ENCODE data around the gene IGSF11.

IGSF11 gene

DNA sequence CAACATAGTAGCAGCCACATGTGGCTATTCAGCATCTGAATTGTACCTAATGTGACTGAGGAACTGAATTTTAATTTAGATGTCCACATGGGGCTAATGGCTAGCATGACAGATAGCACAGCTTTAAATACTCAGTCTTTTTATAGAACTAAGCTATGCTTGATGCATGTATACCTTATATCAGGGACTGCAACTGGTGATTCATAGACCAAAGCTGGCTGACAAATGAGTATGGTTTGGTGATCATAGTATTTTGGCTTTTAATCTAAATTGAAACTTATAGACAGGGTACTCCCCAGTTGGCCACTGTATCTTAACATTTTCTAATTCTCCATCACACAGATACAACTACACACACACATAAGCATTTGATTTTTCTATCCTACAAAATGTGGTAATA, 83.6 kb downstream of the IGSF11 start:
- DNase-seq (ENCODE audit: low read depth in 1 of 2, low spot score in 1 of 2) = no peak

DNA sequence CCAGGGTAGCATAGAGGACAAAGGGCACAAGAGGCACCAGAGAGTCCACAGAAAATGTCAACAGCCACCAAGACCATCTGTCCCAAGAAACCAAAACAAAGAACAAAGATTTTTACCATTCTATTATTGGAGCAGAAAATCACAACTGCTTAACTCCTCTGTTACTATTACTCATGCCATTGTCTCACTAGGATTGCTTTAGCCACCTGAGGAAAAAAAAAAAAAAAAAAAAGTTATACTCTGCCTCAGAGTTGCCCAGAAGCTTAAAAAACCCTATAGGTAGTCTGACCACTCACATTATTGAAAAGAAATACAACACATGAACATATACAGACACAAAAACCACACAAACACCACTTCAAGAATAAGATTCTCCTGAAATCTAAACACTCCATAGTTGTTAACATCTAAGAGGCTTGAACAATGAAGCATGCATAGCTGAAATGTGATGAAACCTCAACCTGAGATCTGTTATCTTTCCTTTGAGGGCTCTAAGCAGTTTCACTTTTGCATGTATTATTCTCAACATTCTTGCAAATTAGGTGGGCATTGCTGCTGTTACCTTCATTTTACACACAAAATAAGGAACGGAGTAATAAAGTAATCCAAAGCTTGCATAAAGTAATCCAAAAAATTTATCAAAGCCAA, 85.4 kb downstream of the IGSF11 start:
- no peak for DNase-seq (ENCODE audit: low read depth in 1 of 2, low spot score in 1 of 2)

DNA sequence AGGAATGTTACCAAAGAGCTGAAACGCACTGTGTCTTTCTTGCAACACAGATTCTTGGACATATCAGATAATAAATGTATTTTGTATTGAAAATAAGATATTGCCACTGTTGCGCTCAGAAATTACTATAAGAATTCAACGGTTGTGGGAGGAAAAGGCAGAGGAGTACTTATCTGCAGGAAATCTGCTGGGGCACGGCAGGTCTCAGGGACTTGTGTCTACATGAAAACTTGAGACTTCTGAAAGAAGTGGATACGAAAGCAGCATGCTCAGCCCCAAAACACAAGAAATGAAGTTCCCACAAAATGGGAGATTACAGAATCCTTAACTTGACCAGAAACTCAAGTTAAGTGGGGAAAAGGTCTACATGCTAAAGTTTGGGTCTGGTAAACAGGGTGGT, 86.5 kb downstream of the IGSF11 start:
- DNase-seq (ENCODE audit: low read depth in 1 of 2, low spot score in 1 of 2) = no peak

DNA sequence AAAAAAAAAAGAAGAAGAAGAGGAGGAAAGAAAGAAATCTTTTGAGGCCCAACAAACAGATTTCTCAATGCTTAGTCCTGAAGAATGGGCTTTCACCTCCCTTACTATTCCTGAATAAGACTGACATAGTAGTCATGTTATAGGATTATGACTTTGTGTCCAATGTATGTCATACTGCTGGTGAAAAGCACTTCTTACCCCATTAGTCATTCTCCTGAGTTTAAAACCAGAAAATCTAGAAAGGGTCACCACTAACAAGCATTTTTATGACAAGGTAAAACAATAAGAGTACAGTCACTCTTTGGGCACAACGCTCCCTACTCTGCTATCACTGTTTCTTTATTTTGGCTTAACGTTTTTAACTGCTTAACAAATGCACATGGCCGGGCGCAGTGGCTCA, 88.2 kb downstream of the IGSF11 start:
- DNase-seq (ENCODE audit: low read depth in 1 of 2, low spot score in 1 of 2) = no peak

DNA sequence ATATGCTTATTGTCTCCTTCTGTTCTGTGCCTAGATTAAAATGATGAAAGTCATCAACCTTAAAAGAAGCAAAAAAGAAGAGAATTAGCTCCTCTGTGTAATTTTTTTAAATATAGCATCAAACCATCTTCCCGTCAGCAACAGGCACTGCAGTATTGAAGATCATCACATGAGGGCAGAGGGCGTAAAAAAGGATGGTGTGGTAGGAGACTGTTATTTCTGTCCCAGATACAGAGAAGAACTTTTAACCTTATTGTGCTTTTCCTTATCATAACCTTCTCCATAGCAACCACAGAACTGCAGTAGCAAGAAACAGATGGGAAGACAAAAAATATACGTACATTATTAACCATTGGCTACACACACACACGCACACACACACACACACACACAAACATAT, 88.8 kb downstream of the IGSF11 start:
- no peak for DNase-seq (ENCODE audit: low read depth in 1 of 2, low spot score in 1 of 2)

DNA sequence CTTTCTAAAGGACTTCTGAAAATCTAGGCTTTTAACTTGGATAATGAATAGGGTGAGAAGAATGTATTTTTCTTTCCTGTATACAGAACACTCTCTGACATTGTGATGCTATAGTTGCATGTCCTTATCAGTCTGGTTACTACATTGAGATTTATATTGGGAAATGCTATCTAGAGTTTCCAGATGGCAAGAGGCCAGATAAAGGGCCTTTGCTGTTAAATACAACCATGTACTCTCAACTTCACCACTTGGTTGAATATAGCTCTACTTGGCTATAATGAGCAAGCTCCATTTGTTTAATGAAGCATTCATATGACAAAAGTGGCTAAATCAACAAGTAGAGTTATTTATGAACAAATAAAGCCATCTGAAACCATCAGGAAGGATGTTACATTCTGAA, 91.0 kb downstream of the IGSF11 start:
- no peak for DNase-seq (ENCODE audit: low read depth in 1 of 2, low spot score in 1 of 2)

DNA sequence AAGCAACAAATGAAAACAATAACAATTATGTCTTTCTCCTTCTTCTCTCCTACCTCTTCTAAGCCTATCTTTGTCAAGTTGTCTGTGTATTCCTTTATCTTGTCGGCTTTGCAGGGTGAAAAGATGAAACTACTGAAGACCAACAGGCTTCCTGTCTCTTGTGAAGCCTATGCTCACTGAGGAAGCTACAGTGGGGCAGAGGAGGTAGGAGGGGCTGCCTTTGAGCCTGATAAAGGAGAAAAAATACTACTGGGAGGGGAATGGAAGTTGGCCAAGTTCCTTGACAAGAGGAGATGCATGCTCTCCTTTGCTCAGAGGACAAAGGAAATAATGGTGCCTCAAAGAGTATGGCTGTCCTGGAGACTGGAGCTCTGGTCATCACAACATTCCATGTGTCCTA, 92.0 kb downstream of the IGSF11 start:
- DNase-seq (ENCODE audit: low read depth in 1 of 2, low spot score in 1 of 2) = no peak

DNA sequence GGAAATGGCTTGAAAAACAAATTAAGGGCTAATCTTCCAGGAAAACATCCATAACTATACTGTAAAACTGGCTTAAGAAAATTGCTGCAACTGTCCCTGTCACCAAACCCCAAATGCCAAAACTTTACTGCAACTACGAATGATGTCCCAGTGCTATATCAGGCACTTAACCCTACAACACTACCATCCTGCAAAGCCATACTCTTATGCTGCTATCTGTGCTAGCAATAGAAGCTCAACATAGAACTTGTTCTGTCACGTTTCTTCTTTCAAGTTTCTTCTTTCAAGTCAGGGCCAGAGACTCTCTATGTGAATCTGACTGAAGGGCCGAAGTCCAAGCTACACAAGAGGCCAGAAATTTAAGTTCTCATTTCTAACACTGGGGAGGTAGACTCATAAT, 92.5 kb downstream of the IGSF11 start:
- DNase-seq (ENCODE audit: low read depth in 1 of 2, low spot score in 1 of 2) = no peak

DNA sequence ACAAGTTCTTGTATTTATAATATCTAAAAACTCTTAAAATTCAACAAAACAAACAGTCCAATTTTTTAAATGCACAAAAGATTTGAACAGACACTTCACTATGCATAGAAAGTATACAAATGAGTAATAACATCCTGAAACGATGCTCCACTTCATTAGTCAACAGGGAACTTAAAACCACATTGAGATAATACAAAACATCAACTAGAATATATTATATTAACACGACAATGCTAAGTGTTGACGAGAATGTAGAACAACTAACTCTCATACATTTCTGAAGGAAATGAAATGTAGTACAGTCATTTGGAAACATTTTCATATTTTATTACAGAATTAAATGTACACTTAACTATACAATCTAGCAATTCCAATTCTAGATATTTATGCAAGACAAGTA, 93.4 kb downstream of the IGSF11 start:
- DNase-seq (ENCODE audit: low read depth in 1 of 2, low spot score in 1 of 2) = no peak

DNA sequence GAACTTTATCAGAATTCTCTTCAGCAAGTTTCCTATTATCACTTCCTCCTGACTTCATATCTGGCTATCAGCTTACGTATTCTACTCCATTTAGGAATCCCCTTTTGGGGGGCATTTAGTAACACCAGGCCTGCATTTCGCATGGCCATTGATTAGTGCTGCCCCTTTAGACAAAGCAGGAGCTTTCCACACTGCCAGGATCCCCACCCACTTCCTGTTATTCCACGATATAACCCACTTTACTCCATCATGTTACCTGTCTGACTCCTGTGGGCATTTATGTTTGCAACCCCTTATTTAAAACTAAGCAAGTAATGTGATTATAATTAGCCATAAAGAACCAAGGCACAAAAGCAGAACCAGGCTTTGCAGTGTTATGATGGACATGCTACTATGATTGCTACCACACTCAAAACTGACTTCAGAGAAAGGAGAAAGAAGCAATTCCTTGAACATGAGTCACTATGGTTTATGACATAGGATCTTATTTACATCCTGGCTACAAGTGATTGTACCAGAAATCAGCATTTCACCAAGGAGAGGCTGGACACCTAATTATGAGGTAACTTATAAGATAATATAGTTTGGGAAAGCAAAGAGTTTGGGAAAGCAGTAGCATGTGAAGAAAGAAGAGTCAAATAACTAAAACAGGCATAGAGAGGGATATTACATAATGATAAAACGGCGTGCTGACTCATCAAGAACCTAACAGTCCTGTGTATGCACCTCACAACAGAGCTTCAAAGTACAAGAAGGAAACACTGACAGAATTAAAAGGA, 96.3 kb downstream of the IGSF11 start:
- DNase-seq (ENCODE audit: low read depth in 1 of 2, low spot score in 1 of 2) = no peak

DNA sequence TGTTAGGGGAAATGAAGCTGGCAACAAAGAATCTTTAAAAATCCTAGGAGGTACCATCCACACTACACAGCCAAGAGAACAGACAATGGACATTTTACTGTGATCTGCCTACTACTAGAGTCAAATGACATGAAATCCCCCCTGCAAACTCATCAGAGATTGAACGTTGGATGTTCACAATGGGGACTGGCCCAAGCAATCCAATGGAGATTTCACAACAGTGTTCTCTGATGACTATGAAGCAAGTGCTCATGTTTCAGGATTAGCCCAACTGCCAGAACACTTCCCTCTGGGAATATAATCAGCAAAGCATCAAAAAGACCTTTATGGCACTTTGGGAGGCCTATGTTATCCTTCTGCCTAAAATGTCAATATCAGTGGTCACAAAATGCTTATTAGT, 97.8 kb downstream of the IGSF11 start:
- no peak for DNase-seq (ENCODE audit: low read depth in 1 of 2, low spot score in 1 of 2)

DNA sequence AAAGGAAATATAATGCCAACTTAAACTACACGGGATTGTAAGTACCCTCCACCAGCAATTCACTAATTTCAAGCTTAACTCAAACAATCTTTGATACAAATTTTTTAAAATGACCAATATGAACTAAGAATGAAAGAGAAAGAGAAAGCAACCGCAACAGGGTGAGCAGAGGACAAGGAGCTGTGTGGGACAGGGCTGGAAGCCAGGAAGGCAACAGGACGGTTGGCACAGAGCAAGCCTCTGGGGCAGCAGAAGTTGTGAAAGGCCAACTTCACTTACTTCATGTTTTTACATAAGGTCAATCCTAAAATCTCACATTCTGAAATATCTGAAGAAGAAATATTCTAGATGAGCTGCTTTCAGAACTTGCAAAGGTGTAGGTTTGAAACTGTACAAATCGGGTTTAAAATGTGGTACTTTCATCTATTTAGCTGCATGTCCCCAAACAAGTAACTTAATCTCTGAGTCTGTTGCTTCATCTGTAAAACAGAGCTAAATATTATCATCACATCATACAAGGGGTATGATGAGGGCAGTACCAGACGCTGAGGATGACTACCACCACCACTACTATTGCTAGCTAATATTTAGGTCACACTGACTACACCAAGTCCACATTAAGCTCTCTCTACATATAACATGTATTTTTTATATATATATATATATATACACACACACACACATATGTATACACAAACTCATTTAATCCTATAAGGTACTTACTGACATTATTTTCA, 101.7 kb downstream of the IGSF11 start:
- DNase-seq (ENCODE audit: low read depth in 1 of 2, low spot score in 1 of 2) = no peak

DNA sequence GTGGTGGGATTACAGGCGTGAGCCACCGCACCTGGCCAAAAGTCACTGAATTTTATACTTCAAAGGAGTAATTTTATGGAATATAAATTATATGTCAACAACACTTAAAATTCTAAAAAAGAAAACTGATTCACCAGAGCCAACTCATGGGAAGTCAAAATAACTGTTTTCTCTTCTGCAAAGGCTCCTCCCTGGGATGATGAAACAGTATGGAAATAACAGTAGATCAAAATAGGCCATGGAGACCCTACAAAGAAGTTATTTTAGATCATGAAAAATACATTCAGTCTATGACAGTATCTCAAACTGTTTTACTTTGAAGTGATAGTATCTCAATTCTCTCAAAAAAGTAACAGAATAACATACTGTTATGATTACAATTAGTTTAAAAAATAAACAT, 102.7 kb downstream of the IGSF11 start:
- no peak for DNase-seq (ENCODE audit: low read depth in 1 of 2, low spot score in 1 of 2)

DNA sequence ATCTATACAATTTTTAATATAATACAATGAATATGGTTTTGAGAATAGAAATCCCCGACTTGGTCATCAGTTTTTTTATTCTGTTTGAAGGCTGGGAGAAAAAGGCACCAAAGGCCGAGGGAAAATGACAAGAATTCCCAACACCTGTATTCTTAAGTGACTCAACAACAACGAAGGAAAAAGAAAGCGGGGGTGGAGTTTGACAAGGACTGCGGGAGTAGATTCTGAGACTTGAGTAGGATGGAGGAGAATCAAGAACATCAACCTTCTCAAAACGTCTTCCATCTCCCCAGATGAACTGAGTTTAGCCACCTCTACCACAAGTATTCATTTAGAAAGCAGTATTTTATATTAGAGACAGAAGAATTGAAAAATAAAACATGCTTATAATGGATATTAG, 107.2 kb downstream of the IGSF11 start:
- DNase-seq (ENCODE audit: low read depth in 1 of 2, low spot score in 1 of 2) = no peak

DNA sequence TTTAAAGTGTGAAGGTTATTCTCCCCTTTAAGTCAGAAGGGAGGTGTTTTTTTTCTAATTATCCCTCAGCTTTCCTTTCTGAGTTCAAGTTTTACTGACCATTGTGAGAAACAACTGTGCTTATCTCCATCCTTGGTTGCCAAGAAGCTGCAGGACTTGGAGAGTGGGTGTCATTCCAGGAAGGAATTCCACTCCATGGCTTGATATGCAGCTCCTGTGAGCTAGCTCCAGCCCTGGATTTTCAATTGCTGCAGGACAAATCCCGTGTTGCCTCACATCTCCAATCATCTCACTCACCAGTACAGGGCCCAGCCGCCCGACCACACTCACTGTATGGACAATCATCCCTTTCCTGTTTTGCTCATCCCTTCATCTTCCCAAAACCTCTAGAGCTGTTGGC, 122.5 kb downstream of the IGSF11 start:
- DNase-seq (ENCODE audit: low read depth in 1 of 2, low spot score in 1 of 2) = no peak

DNA sequence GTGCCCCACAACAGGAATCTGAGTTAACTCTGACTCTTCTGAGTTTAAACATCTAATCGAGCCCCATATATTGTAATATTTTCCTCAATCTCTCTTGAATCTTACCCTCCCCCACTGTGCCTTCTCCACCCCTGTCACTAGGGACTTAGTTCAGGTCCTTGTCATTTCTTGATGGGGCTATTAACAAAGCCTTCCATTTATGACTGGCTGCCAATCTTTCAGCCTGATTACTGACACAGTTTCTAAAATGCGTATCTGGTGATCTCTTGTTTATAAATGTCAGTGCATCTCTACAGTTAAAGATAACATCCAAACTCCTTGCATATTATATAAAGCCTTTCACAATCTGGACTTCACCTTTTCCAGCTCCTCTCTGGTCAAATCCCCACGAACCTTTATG, 124.3 kb downstream of the IGSF11 start:
- DNase-seq (ENCODE audit: low read depth in 1 of 2, low spot score in 1 of 2) = no peak

DNA sequence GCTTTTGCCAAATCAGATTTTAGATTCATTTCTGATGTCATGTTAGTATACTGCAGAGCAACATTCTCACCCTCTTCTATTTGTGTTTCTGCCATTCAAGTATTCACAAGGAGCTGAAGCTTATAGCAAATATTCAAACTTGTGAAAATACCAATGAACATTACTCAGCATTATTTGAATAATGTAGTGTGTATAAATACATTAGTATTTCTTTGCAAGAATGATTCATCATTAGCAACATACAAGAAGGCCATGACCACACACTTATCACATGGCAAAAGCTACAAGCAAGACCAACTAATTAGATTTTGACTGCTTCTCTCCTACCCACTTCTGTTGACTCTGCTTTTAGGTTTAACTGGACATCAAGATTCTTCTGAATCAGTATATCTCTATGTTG, 124.9 kb downstream of the IGSF11 start:
- DNase-seq (ENCODE audit: low read depth in 1 of 2, low spot score in 1 of 2) = no peak

DNA sequence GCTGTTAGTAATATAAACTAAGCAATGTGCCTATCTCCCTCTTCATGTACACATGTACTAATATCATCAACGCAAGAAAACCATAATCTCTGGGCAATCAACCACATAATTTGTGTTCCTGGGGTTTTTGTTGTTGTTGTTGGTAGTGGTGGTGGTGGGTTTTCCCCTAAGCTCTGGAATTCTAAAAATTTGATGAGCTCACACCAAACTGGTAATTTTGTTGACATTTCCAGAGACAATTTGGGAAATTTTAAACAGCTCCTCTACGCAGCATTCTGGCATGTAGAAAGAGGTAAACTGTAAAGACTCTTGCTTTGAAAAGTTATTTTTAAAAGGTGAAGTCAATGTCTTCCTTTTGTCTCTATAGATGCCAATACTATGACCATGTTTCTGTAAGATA, 126.7 kb downstream of the IGSF11 start:
- no peak for DNase-seq (ENCODE audit: low read depth in 1 of 2, low spot score in 1 of 2)

DNA sequence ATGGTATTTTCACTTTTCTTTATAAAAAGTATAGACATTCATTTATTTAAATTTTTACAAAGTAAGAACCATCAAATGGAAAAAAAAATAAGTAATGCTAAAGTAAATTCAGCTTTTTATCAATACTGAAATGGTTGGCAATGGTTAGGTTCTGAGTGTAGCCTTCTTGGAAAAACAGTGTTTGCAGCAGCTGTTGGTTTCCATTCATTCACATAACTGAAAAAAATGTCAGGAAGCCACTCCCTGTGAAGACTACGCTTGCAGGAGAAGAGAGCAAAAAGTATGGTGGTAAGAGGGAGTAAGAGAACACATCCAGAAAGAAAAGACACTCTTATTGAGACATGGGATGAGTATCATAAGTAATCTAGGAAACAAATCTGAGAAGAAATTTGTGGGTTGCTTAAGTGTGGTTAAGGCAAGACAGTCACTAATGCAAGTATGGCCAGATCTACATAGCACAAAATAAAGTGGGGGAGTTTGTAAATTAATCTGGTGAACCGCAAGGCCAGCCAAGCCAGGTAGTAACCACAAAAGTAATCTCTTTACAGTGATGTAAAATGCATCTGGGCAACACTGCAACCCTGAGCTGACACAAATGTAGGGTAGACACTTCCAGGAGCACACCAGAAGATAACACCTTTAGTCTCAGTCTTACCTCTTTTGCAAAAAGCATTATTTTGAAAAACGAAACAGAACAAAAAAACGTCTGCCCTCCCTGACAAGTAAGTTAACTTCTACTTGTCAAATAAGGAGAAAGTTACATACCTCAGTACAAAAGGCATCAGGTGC, 133.7 kb downstream of the IGSF11 start:
- DNase-seq (ENCODE audit: low read depth in 1 of 2, low spot score in 1 of 2) = no peak

DNA sequence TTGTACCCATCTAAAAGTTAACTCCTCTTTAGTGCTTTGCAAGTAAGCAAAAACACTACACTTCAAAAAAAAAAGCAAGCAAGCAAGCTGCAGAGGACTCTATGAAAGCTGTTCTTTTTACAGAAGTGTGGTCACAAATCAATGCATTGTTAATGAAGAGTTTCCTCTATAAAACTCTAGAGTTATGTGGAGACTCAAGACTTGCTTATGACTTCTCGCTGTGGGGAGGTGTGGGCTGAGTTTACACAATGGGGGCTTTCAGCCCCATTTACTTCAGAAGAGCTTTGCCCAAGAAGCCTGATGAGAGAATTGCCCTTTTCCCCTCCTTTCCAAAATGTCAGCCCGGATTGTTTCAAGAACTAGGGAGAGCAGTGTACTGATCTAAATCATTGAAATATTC, 144.4 kb downstream of the IGSF11 start:
- DNase-seq (ENCODE audit: low read depth in 1 of 2, low spot score in 1 of 2) = no peak

DNA sequence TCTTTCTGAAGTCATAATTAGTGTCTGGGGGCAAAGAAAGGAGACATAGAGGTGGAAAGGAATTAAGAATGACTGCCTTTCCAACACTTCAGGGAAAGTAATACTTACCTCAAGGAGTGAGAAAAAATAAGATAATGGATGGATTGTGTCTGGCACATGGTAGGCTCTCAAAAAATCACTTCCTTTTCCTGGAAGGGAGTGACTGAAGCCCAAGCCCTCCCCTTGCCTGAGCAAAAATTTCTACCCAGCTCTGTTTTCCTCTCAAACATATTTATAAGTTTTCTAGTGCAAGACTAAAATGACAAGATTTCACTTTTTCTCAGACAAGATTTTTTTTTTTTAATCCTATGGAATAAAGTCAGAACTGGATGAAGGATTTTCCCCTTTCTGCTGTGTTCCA, 145.0 kb downstream of the IGSF11 start:
- no peak for DNase-seq (ENCODE audit: low read depth in 1 of 2, low spot score in 1 of 2)

DNA sequence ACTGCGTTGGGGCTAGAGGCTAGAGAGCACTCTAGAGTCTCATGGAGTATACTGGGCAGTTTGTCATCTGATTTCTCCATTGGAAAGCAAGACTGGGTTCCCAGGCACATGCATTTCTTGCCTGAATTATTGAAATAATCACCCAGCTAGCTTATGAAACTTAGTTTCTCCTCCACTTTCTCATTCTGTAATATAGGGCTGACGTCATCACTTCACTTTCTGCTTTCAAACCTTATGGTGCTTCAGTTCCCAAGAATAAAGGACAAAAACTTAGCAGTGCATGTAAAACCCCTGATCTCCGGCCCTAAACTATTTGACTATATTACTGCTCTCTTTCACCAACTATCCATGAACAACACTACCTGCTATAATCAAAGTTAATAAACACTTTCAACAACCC, 147.9 kb downstream of the IGSF11 start:
- no peak for DNase-seq (ENCODE audit: low read depth in 1 of 2, low spot score in 1 of 2)
